Ovary (tissue), 9 donors: ENCODE data around the gene EPAS1. TPM values are rescaled to one million over a fixed set of nuclear protein-coding genes. Genes with fewer than 3 reads are reported as not detected.
A peak's percentile ranks its signal among the peaks of the same experiment; 100 is the strongest.

Experiments
- DNase-seq, 5 donors: peaks; one replicate each; pipeline ENCODE4 v3.0.0-alpha.2; 2019 to 2020
- H3K27ac ChIP-seq, 2 donors: fragments of 200-600 bp; one replicate each; pipeline versions ENCODE4 v1.5.1 to v1.8.0; 2019 to 2022
- H3K27me3 ChIP-seq: fragments of 200-600 bp; one replicate; pipeline ENCODE4 v1.8.0; 2022
- H3K36me3 ChIP-seq: fragments of 200-600 bp; sonication (generic); one replicate; pipeline ENCODE4 v1.5.1; 2019
- H3K4me1 ChIP-seq: one replicate; pipeline ENCODE4 v1.8.1; 2013; ENCODE audit warnings: mild to moderate bottlenecking, moderate library complexity; ENCODE audit not compliant: insufficient read depth
- H3K4me3 ChIP-seq: fragments of 200-600 bp; sonication (generic); one replicate; pipeline ENCODE4 v1.5.1; 2017
- H3K9me3 ChIP-seq, 2 donors: fragments of 200-600 bp in 1 of 2; sonication (generic) in 1 of 2; one replicate each; pipeline versions ENCODE4 v1.5.1 to v1.8.1; 2013 to 2019; ENCODE audit warnings: mild to moderate bottlenecking in 1 of 2, moderate library complexity in 1 of 2
- CTCF ChIP-seq, 3 donors: fragments of 450-650 bp in 2 of 3; fragments of 200-600 bp in 1 of 3; IDR thresholded peaks; one replicate each; pipeline versions ENCODE4 v1.5.1 to v1.8.0; 2016 to 2022; ENCODE audit warnings: antibody characterized with exemption in 3 of 3, mild to moderate bottlenecking in 1 of 3
- EP300 ChIP-seq: sonication (generic); formaldehyde crosslinking; IDR thresholded peaks from one replicate; pipeline ENCODE4 v1.6.1; 2017; ENCODE audit warnings: antibody characterized with exemption
- POLR2A ChIP-seq: fragments of 450-650 bp; IDR thresholded peaks from one replicate; pipeline ENCODE4 v1.6.1; 2017; ENCODE audit warnings: antibody characterized with exemption, mild to moderate bottlenecking, moderate library complexity
- WGBS, 3 donors: extraction: QIAGEN DNeasy Blood & Tissue Kit in 1 of 3; methylation state at CpG; one replicate each; pipeline versions ENCODE4 v1.1.5 to v1.1.7; 2013 to 2017; 5-methylcytosine and 5-hydroxymethylcytosine counted together
- intact Hi-C, 4 donors: fragments of 100-400 bp; cut with DNase I; formaldehyde crosslinking; loops; one replicate each; pipeline versions ENCODE4 v1.11.0 to v1.15.1; 2022 to 2023
- polyA plus RNA-seq, 2 donors: library from polyadenylated mRNA; stranded (reverse); fragments of 200-250 nt in 1 of 2; fragments of 350-450 nt in 1 of 2; fragmentation: Illumina TruSeq in 1 of 2; extraction: RNeasy Lipid Tissue Mini Kit (QIAGEN cat#74804) in 1 of 2; gene quantifications; one replicate each; pipeline ENCODE4 v1.2.3, GENCODE V29; 2013 to 2014
- total RNA-seq, 7 donors: library from RNA; depleted of rRNA in 2 of 7; stranded (reverse); fragments of >200 nt in 2 of 7; fragmentation: NEBNext Ultra II Directional in 3 of 7; extraction: Animal tissue kit (Norgen Biotek cat#: 25700) in 3 of 7; gene quantifications; one replicate each; pipeline versions ENCODE4 v1.1.0 to v1.2.4, GENCODE V29; 2016 to 2023
- donor health status: DM: no; HTN: no; CAD: no; lungs with moderate emphysema.
- donor health status: DM: no; HTN: no; CAD: no.
- donor health status: Bipolar disorder and iron deficiency.
- donor health status: DM: yes; HTN: yes; CAD: no.
- donor health status: DM: no; HTN: no; CAD: no.
- donor health status: DM: yes; HTN: yes; CAD: no.

EPAS1 gene
- total and polyA plus RNA-seq, 9 donors = 63.1 to 258 (median 82.7) TPM

GRCh38 chr2:46269001-46269400 is 28.2 kb upstream of the EPAS1 start:
- Histone ChIP-seq H3K4me3 (no peak overlapping the region), H3K36me3 (no peaks in the 10 kb centered on the region), H3K27me3 (no peaks in the 10 kb centered on the region), H3K9me3 (no peaks in the 10 kb centered on the region), H3K4me1 (peaks cover 2% of the 10 kb centered on the region), H3K27ac (no peak overlapping the region)
- 87 to 92% (median 90%) methylated on average over 4 of the region's 4 CpGs for WGBS, 3 donors
- DNase-seq = no peak
- TF ChIP-seq CTCF (IDR thresholded peaks at IDR 0.05) = no peak
- TF ChIP-seq EP300 = no peak
- no peak for TF ChIP-seq POLR2A
- intact Hi-C loops = no loop called here

DNA sequence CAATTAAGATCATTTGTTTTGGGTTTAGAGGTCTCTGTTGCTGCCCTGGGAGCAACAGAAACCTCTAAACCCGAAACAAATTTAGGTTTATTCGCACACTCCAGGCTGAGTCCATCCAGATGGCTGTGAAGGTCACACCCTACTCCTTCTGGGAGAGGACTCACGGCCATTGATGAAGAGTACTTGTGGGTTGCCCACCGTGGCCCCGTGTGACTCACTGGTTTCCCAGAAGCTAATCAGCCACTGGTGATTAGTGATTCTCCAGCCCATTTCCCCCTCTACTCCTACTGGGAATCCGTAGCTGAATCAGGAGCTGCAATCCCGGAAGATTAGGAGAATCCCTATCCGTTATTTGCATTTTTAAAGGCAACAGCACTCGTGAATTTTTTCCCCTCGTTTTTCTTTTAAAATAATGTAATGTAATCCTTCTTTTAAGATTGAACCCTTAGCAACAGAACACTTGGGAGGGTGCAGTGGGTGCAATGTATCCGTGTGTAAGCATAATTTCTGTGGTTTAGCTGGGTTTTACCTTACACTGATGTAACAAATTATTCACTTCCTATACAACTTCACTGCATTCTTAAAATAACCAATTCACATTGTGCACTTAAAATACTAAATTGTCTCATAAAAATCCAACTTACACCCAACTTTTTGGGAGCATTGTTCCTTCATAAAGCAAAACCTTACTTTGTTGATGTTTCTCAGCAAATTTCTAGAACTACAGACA is 27.5 kb upstream of the EPAS1 start:
- H3K9me3 ChIP-seq = no peaks in the 10 kb centered on the region
- WGBS, 3 donors = 41 to 59% (median 47%) methylated on average over 11 of the region's 11 CpGs
- H3K27me3 ChIP-seq = no peaks in the 10 kb centered on the region
- intact Hi-C loops = no loop called here
- TF ChIP-seq CTCF (IDR thresholded peaks at IDR 0.05) (no peak), POLR2A (no peak), EP300 (no peak)
- no peaks in the 10 kb centered on the region for H3K36me3 ChIP-seq
- no peak overlapping the region for H3K4me3 ChIP-seq
- no peak overlapping the region for H3K27ac ChIP-seq
- peak in 3 of 5 donors; percentile 15 to 48 (median 39) for DNase-seq
- H3K4me1 ChIP-seq = peaks cover 2% of the 10 kb centered on the region

GRCh38 chr2:46270384-46270783 is 26.8 kb upstream of the EPAS1 start:
- Histone ChIP-seq H3K4me1 (peaks cover 5% of the 10 kb centered on the region), H3K27me3 (no peaks in the 10 kb centered on the region), H3K9me3 (no peaks in the 10 kb centered on the region), H3K4me3 (no peak overlapping the region), H3K27ac (no peak overlapping the region), H3K36me3 (no peaks in the 10 kb centered on the region)
- intact Hi-C loops = no loop called here
- TF ChIP-seq EP300 (no peak), CTCF (IDR thresholded peaks at IDR 0.05) (no peak), POLR2A (no peak)
- DNase-seq = no peak
- WGBS, 3 donors = 71 to 82% (median 79%) methylated on average over 2 of the region's 2 CpGs

GRCh38 chr2:46273225-46273863 is 23.9 kb upstream of the EPAS1 start:
- no peak for TF ChIP-seq POLR2A
- TF ChIP-seq EP300 = no peak
- TF ChIP-seq CTCF (IDR thresholded peaks at IDR 0.05) = no peak
- 80 to 82% (median 82%) methylated on average over 7 of the region's 7 CpGs for WGBS, 3 donors
- H3K27ac ChIP-seq = no peak overlapping the region
- intact Hi-C loops = no loop called here
- peaks cover 10% of the 10 kb centered on the region for H3K4me1 ChIP-seq
- H3K4me3 ChIP-seq = no peak overlapping the region
- H3K27me3 ChIP-seq = no peaks in the 10 kb centered on the region
- H3K36me3 ChIP-seq = no peaks in the 10 kb centered on the region
- no peak for DNase-seq
- H3K9me3 ChIP-seq = no peaks in the 10 kb centered on the region
